DMS79 (cell line): ENCODE results near the gene ANGPT4.

Experiments
- DNase-seq: peaks from one replicate; lab custom pipeline; 2025; lab: John Stamatoyannopoulos, UW

ANGPT4 gene

GRCh38 chr20:916125-916799 lies at the start of gene ANGPT4:
TSS of gene ANGPT4 (minus strand) at chr20:916334. CDS start at chr20:916214, 120 bp downstream.
- DNase-seq, result no peak

GRCh38 chr20:963795-964194 lies 47.7 kb upstream of the ANGPT4 start:
- no peak for DNase-seq

- DNase-seq, result no peak
Measured at GRCh38 chr20:962683-963082, 46.5 kb upstream of the ANGPT4 start.

- DNase-seq, result no peak
Measured at GRCh38 chr20:962223-962622, 46.1 kb upstream of the ANGPT4 start.

- no peak for DNase-seq
Measured at GRCh38 chr20:961768-962167, 45.6 kb upstream of the ANGPT4 start.

GRCh38 chr20:959996-960615 lies 44.0 kb upstream of the ANGPT4 start:
- no peak for DNase-seq

GRCh38 chr20:958936-959815 lies 43.0 kb upstream of the ANGPT4 start:
- no peak for DNase-seq

- no peak for DNase-seq
Measured at GRCh38 chr20:957544-957943, 41.4 kb upstream of the ANGPT4 start.

GRCh38 chr20:956330-956951 lies 40.3 kb upstream of the ANGPT4 start:
- no peak for DNase-seq

GRCh38 chr20:955656-956055 lies 39.5 kb upstream of the ANGPT4 start:
- no peak for DNase-seq

- no peak for DNase-seq
Measured at GRCh38 chr20:955111-955510, 39.0 kb upstream of the ANGPT4 start.

- DNase-seq, result no peak
Measured at GRCh38 chr20:953742-954141, 37.6 kb upstream of the ANGPT4 start.

GRCh38 chr20:952196-952795 lies 36.2 kb upstream of the ANGPT4 start:
- DNase-seq, result no peak

GRCh38 chr20:951384-952169 lies 35.4 kb upstream of the ANGPT4 start:
- DNase-seq, result no peak

GRCh38 chr20:949717-950116 lies 33.6 kb upstream of the ANGPT4 start:
- no peak for DNase-seq

GRCh38 chr20:946826-947225 lies 30.7 kb upstream of the ANGPT4 start:
- no peak for DNase-seq

GRCh38 chr20:945841-946240 lies 29.7 kb upstream of the ANGPT4 start:
- no peak for DNase-seq

- no peak for DNase-seq
Measured at GRCh38 chr20:944774-945410, 28.8 kb upstream of the ANGPT4 start.

- DNase-seq, result no peak
Measured at GRCh38 chr20:944148-944547, 28.0 kb upstream of the ANGPT4 start.

GRCh38 chr20:942611-943010 lies 26.5 kb upstream of the ANGPT4 start:
- no peak for DNase-seq

- DNase-seq, result no peak
Measured at GRCh38 chr20:940926-941325, 24.8 kb upstream of the ANGPT4 start.
